HUES64 (cell line): ENCODE data around the gene OR2T35. TPM values are rescaled to one million over a fixed set of nuclear protein-coding genes. Genes with fewer than 3 reads are reported as not detected.
"Not testable (repeated sequence)": the region's sequence is repeated elsewhere in the genome, so short reads cannot be mapped to it uniquely, and the experiment has no call there.

Source experiments
- H3K27ac ChIP-seq: 2 replicates; pipeline ENCODE4 v1.7.0; 2013; ENCODE audit warnings: low read depth, low read length, inconsistent platforms
- H3K27me3 ChIP-seq: 2 replicates; pipeline ENCODE4 v1.6.1; 2013; ENCODE audit warnings: mild to moderate bottlenecking, low read length; ENCODE audit not compliant: insufficient read depth
- H3K36me3 ChIP-seq: 2 replicates; pipeline ENCODE4 v1.6.1; 2013; ENCODE audit warnings: mild to moderate bottlenecking, low read length; ENCODE audit not compliant: insufficient read depth
- H3K4me1 ChIP-seq: 2 replicates; pipeline ENCODE4 v1.6.1; 2013; ENCODE audit warnings: mild to moderate bottlenecking, low read length, moderate library complexity; ENCODE audit not compliant: insufficient read depth
- H3K4me3 ChIP-seq: 2 replicates; pipeline ENCODE4 v1.5.1; 2013; ENCODE audit warnings: mild to moderate bottlenecking, low read length, moderate library complexity
- H3K9ac ChIP-seq: 2 replicates; pipeline ENCODE4 v1.6.1; 2013; ENCODE audit warnings: mild to moderate bottlenecking, low read depth, low read length
- H3K9me3 ChIP-seq: 2 replicates; pipeline ENCODE4 v1.6.1; 2013; ENCODE audit warnings: low read depth, low read length; ENCODE audit not compliant: insufficient read depth
- WGBS: fragments of 150-250, 120-280 bp; methylation state at CpG from one replicate; pipeline ENCODE4 v1.1.7; 2013; ENCODE audit warnings: missing lambda C conversion rate; 5-methylcytosine and 5-hydroxymethylcytosine counted together
- polyA plus RNA-seq, 2 experiments: library from polyadenylated mRNA; stranded (reverse); fragments of 50-300 nt; gene quantifications; one replicate each; pipeline ENCODE4 v1.2.3, GENCODE V29; 2013

OR2T35 gene, protein sequence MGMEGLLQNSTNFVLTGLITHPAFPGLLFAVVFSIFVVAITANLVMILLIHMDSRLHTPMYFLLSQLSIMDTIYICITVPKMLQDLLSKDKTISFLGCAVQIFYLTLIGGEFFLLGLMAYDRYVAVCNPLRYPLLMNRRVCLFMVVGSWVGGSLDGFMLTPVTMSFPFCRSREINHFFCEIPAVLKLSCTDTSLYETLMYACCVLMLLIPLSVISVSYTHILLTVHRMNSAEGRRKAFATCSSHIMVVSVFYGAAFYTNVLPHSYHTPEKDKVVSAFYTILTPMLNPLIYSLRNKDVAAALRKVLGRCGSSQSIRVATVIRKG
- polyA plus RNA-seq (2013, experiment 1 of 2): not detected
- not detected for polyA plus RNA-seq (2013, experiment 2 of 2)

DNA sequence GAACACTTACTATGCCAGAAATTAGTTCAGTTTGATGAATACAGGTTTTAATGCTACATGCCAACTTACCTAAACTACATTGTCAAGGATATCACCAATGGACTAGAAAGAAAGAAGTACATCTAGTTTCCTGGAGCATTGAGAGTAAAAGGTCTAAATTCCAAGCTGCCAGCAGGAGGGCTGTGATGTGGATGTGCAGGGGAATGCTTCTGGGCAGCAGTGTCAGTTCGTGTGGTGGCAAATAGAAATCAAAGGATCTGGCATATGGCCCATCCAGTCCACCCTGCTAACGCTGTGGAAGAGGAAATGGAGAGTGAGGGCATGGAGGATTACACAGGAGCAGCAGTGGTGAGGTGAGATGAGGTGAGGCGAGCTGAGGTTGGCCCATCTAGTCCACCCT lies at the start of gene OR2T35:
OR2T35 (minus strand) TSS at position 101 of the 400 bp plus-strand sequence. CDS start 6,020 bp downstream, outside the sequence.
- 59% methylated on average over 2 of the region's 3 CpGs for WGBS
- not testable (repeated sequence) for H3K36me3 ChIP-seq, H3K4me1 ChIP-seq, H3K9me3 ChIP-seq, H3K27me3 ChIP-seq, H3K9ac ChIP-seq, H3K4me3 ChIP-seq, H3K27ac ChIP-seq

DNA sequence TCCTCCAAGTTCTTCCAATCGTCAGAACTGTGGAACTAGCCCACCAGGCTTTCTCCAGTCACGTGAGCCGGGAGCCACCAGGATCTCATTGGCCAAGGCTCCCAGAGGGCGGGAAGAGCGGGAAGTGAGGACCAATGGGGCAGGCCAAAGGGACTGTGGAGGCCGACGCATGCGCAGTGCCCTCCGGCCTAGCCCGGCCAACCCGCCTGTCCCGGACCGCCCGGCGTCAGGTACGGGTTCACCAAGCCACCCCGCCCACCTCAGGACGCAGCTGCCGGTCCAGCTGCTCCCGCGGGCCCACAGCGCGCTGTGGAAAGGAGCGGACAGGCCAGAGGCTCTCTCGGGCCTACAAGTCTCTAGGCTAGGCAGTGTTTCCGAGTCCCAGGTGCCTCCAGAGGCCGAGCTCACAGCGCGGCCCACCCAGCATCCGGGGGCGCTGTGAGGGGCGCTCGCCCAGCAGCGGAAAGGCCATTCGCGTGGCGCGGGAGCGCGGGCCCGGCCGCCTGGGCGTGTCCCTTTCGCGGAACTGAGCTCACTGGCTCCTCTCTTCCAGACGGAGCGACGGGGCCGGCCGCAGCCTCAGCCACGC lies 46.6 kb upstream of the OR2T35 start:
- no peak overlapping the region for H3K4me3 ChIP-seq
- H3K27ac ChIP-seq: no peak overlapping the region
- H3K27me3 ChIP-seq: no peaks in the 10 kb centered on the region
- no peaks in the 10 kb centered on the region for H3K36me3 ChIP-seq
- no peaks in the 10 kb centered on the region for H3K4me1 ChIP-seq
- WGBS: 90% methylated on average over 51 of the region's 51 CpGs
- no peak overlapping the region for H3K9ac ChIP-seq
- H3K9me3 ChIP-seq: peaks cover 96% of the 10 kb centered on the region

DNA sequence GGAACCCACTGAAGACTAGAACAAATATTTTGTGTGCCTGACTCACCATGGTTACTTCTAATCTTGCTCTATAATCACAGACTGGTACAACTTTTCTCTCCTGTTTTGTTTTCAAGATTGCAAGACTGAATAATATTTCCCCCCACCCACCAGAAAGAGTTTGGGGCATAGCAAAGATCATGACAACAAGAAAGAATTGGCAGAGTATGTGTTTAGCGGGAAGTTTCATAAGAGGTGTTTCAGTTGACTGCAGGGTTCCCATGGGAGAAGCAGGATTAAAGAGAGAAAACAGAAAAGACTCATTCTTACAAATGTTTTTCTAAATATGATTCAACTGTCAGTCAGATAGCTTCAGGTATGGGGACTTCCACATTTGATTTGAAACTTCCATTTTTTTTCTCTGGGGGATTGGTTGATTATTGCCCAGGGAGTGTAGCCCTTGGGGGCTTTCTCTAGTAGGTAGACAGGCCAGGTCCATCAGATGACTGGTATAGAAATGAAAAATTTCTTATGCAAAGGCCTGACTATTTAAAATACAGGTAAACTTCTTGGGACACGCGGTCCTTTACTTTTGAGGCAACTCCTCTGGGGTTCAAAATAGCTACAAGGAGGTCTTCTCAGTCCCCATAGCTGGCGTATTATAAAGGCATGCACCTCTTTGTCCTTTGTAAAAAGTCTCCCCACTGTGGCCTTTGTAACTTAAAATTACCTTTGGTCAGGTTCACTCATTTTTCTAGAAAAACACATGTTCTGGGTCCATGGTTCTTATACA lies 43.6 kb upstream of the OR2T35 start:
- no peaks in the 10 kb centered on the region for H3K27me3 ChIP-seq
- no peak overlapping the region for H3K9ac ChIP-seq
- 81% methylated on average over 4 of the region's 4 CpGs for WGBS
- H3K36me3 ChIP-seq: no peaks in the 10 kb centered on the region
- no peaks in the 10 kb centered on the region for H3K4me1 ChIP-seq
- H3K27ac ChIP-seq: no peak overlapping the region
- H3K9me3 ChIP-seq: peaks cover 96% of the 10 kb centered on the region
- H3K4me3 ChIP-seq: no peak overlapping the region

DNA sequence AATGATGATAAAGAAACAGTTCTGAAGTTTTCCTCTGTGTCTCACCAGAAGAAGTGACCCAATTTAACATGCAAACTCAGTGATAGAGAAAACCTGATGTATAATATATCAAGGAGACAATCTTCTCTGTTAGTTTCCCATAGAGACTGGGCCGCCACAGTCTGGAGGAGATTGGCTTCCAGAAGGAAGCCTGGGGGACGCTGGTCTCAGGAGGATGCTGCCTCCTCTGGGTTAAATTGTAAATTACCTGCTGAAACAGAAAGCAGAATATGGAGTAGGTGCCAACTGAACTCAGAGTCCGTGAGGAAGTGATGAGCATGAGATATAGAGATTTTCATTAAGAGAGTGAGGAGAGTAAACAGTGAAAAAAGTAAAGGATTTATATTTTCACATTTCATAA lies 41.7 kb upstream of the OR2T35 start:
- H3K36me3 ChIP-seq: no peaks in the 10 kb centered on the region
- no peak overlapping the region for H3K27ac ChIP-seq
- H3K4me3 ChIP-seq: no peak overlapping the region
- peaks cover 96% of the 10 kb centered on the region for H3K9me3 ChIP-seq
- 58% methylated on average over 3 of the region's 3 CpGs for WGBS
- no peak overlapping the region for H3K9ac ChIP-seq
- H3K4me1 ChIP-seq: no peaks in the 10 kb centered on the region
- no peaks in the 10 kb centered on the region for H3K27me3 ChIP-seq

DNA sequence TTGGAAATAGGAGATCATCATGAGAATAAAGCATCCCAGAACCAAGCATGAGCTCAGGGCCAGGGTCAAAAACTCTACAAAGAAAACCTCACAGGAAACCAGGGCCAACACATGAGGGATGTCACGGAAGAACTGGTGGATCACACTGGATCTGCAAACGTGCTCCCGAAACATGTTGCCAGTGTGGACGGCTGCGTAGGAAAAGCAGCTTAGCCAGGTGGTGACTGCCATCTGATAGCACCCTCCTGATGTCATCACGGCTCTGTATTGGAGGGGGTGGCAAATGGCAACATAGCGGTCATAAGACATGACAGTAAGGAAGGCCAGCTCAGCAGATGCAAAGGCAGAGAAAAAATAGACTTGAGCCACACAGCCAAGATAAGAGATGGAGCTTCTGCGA lies 36.6 kb upstream of the OR2T35 start:
- Histone ChIP-seq H3K36me3 (no peaks in the 10 kb centered on the region), H3K9me3 (peaks cover 91% of the 10 kb centered on the region), H3K27me3 (no peaks in the 10 kb centered on the region), H3K4me1 (no peaks in the 10 kb centered on the region), H3K4me3 (no peak overlapping the region), H3K27ac (no peak overlapping the region), H3K9ac (no peak overlapping the region)
- WGBS: 81% methylated on average over 8 of the region's 8 CpGs

DNA sequence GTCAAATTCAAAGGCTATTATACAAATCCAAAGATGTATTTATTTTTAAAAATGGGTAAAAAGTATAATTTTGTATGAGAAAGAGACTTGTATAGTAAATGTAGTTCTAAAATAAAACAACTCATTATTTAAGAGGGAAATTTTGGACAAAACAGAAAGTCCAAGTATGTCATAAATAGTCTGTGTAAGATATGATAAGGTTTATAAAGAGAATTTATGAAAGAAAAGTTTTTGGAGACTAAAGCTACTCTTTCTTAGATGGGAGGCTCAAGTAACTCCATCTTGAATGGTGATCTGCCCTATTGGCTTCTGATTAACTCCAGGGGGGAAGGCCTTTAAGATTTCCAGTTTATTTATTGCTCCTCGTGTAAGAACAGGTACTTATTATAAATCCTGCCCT lies 24.9 kb upstream of the OR2T35 start:
- H3K9ac ChIP-seq: no peak overlapping the region
- no peaks in the 10 kb centered on the region for H3K4me1 ChIP-seq
- no peaks in the 10 kb centered on the region for H3K36me3 ChIP-seq
- H3K27ac ChIP-seq: no peak overlapping the region
- peaks cover 70% of the 10 kb centered on the region for H3K9me3 ChIP-seq
- no peak overlapping the region for H3K4me3 ChIP-seq
- H3K27me3 ChIP-seq: no peaks in the 10 kb centered on the region
- WGBS: 88% methylated on average over 1 of the region's 1 CpG

DNA sequence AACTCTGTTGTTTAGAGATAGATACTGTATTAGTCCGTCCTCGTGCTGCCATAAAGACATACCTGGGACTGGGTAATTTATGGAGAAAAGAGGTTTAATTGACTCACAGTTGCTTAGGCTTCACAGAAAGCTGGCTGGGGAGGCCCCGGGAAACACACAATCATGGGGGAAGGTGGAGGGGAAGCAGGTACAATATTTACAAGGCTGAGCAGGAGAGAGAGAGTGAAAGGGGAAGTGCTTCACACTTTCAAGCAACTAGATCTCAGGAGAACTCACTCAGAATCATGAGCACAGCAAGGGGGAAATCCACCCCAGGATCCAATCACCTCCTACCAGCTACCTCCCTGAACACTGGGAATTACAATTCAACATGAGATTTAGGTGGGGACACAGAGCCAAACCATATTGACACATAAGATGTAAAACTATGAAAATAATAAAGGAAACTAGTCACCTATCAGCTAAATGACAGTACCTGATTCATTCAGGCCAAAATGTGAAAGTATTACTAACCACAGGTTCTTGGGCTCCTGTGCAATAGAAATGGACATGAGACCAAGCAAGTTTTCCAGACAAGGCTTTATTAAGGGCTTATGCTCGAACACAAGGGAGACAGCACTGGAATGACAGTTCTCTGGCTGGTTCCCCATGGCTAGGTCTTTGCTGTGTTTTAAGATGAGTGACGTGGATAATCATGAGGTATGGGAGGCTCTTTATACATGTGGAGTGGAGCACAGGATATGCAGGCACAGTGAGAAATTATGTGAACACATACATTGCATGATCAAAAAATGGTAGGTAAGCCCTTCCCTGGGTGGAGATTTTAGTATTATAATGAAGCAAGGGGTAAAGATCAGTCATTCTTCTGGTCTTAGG lies 18.6 kb upstream of the OR2T35 start:
- WGBS: 74% methylated on average over 5 of the region's 5 CpGs
- H3K27me3 ChIP-seq, H3K4me1 ChIP-seq, H3K4me3 ChIP-seq, H3K36me3 ChIP-seq, H3K9ac ChIP-seq, H3K27ac ChIP-seq: not testable (repeated sequence)
- peaks cover 55% of the 10 kb centered on the region for H3K9me3 ChIP-seq

DNA sequence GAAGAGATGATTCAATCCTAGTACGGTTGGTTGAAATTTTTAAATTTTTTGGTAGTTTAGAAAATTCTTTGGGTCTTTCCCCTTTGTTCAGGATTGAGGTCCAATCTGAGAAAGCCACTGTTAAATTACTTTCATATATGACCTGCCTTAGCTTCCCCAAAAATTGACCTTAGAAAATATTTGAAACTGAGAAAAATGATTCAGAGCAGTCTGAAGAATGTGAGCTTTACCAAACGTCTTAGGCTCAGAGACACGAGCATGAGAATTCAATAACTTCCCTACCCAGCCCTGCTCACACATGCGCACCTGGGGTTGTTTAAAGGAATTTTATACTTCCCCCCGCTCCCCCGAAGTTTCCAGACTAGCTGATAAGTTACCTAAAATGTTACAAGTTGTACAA lies 11.7 kb upstream of the OR2T35 start:
- H3K9ac ChIP-seq, H3K36me3 ChIP-seq, H3K27ac ChIP-seq, H3K27me3 ChIP-seq, H3K4me1 ChIP-seq, H3K4me3 ChIP-seq: not testable (repeated sequence)
- peaks cover 29% of the 10 kb centered on the region for H3K9me3 ChIP-seq
- WGBS: no CpG with 5 or more reads among the region's 6 CpGs

DNA sequence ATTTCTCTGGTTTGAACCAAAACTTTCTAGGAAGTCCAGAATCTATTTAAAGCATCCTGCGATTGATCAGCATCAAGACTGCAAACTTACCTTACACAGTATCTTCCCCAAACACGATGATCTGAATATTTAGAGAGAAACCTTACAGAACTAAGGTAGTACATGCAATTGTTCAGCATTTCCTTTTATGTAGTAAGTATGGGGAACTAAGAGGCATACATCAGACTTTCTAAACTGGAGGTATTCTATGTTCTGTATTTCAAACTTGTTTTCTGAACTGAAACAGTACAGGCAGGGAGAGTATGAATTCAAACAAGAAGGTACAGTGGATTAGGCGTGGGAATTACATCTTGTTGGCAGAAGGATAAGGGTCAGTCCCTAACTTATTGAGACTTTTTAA lies 10.3 kb upstream of the OR2T35 start, which contains the start of gene OR2T27:
OR2T27 (minus strand) TSS at position 175 of the 400 bp plus-strand sequence. CDS start 4,644 bp downstream, outside the sequence.
- WGBS: no CpG with 5 or more reads among the region's 3 CpGs
- H3K4me1 ChIP-seq: not testable (repeated sequence)

DNA sequence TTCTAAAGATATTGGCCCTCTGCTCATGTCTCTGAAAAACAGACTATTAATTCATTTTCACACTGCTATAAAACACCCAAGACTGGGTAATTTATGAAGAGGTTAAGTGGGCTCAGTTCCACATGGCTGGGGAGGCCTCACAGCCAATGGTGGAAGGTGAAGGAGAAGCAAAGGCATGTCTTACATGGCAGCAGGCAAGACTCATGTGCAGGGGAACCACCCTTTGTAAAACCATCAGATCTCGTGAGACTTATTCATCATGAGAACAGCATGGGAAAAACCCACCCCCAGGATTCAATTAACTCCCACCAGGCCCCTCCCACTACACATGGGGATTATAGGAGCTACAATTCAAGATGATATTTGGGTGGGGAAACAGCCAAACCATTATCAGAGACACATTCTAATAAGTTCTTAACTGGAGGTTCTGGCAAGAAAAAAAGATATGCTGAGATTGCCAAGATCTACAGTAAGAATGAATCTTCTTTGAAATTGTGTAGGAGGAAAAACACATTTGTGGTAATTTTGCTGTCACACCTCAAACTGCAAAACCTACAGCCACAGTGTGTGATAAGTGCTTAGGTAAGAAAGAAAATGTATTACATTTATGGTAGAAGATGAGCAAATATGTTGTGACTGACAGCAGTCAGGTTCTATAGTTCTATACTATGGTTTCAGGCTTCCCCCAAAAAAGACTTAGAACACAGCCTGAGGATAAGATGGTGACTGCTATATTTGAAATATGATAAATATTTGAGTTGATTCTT lies 3.9 kb upstream of the OR2T35 start:
- H3K4me3 ChIP-seq, H3K27ac ChIP-seq, H3K4me1 ChIP-seq, H3K9ac ChIP-seq, H3K27me3 ChIP-seq, H3K36me3 ChIP-seq: not testable (repeated sequence)
- WGBS: no CpG with 5 or more reads among the region's 1 CpG
- H3K9me3 ChIP-seq: peaks cover 10% of the 10 kb centered on the region

More for the DNA sequence above, 10.3 kb upstream of the OR2T35 start, which contains the start of gene OR2T27:
- H3K27ac ChIP-seq, H3K9ac ChIP-seq, H3K4me3 ChIP-seq, H3K36me3 ChIP-seq, H3K27me3 ChIP-seq: not testable (repeated sequence)
- peaks cover 19% of the 10 kb centered on the region for H3K9me3 ChIP-seq
